NT2/D1 (cell line): ENCODE results near the gene BFAR.

ENCODE experiments used
- YY1 ChIP-seq: IDR thresholded peaks from 2 replicates; pipeline ENCODE4 v1.6.1; 2011; ENCODE audit not compliant: insufficient read length, insufficient read depth
- ZNF274 ChIP-seq: IDR thresholded peaks from 2 replicates; pipeline ENCODE4 v1.6.1; 2011; ENCODE audit warnings: mild to moderate bottlenecking, low read depth, low read length

DNA sequence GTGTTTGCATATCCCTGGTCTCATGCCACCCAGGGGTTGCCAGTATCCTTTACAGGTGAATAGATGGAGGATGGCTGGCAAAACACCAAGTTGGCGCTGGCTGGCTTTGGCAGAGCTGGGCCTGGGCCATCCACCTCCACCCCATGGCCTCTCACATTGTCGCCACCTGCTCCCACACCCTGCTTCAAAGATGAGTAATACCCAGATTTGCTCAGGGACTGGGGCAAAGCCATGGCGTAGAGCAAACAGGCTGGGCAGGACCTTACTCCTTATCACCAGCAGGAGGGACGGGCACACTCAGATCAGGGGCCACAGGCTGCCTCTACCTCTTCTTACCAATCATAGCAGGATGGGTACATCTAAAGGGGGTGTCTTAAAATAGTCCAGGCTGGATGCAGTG, 37.0 kb downstream of the BFAR start:
- TF ChIP-seq YY1, result no peak
- no peak for TF ChIP-seq ZNF274
